ENCODE results near the gene STARD3NL.

DNA sequence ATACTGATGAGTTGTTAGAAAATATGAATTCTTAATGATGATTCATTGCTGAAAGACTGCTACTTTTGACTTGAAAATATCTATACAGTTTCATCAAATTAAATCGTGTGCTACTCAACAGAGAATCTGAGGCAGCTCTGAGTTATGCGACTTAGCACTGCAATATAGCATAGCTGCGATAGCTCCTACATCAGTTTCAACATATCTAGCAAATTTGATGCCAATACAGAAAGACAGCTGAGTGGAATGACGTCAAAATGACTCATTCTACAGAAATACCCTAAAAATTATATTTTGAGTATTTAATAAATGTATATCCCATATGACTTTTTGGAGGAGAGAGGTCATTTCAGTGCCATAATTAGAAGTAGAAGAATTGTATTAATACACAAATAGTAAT lies 96.4 kb downstream of the STARD3NL start:
- no peak for TF ChIP-seq CTCF (conservative IDR thresholded peaks at IDR 0.05; ENCODE audit: low read length)
- no peak for TF ChIP-seq EZH2phosphoT487 (IDR thresholded peaks at IDR 0.05; ENCODE audit: borderline replicate concordance, low read depth, low read length)
